ENCODE data around the gene ANKRD49.
"Not testable (repeated sequence)": the region's sequence is repeated elsewhere in the genome, so short reads cannot be mapped to it uniquely, and the experiment has no call there.

ANKRD49 gene, protein sequence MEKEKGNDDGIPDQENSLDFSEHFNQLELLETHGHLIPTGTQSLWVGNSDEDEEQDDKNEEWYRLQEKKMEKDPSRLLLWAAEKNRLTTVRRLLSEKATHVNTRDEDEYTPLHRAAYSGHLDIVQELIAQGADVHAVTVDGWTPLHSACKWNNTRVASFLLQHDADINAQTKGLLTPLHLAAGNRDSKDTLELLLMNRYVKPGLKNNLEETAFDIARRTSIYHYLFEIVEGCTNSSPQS

DNA sequence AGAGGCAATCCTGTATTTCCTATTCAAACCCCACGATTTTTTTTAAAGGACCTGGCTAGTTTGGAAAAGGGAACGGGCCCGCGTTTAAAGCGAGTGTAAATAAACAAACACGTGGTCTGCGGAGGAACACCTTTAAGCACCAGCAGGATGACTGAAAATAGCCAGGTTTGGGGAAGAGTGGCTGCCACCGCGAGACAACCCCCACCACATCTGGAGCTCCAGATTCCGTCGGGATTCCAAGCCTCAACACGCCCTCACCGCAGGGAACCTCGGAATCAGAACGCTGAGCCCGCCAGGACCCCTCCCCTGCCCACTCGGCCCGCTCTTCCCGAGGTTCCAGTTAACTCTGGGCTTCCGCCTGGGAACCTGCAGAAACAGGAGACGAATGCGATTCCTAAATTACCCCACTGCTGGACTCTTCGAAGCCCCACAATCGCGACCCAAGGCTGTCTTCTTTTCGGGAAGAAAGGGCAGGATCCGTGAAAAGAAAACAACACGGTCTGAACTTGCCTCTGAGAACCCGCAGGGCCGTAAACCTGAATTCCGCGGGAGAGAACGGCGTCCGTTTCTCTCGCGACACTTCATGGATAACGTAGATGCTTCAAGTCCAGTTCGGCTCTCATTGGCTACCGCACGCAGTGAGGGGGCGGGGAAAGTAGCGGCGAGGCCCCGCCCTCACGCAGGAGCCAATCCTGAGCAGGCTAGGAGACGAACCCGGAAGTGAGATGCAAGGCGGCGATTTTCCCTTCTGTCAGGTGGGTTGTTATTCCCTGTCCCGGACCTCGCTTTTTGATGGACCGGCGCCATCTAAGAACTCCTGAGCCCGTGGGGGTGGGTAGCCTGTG is at the start of gene ANKRD49, which contains the start of gene MRE11:
ANKRD49 (plus strand) TSS at position 704 of the 845 bp plus-strand sequence. CDS start 2,710 bp downstream, outside the sequence.
MRE11 (minus strand) TSS at position 564 of the 845 bp plus-strand sequence. CDS start 1,043 bp downstream, outside the sequence.
- DNase-seq, result peak; percentile 99

DNA sequence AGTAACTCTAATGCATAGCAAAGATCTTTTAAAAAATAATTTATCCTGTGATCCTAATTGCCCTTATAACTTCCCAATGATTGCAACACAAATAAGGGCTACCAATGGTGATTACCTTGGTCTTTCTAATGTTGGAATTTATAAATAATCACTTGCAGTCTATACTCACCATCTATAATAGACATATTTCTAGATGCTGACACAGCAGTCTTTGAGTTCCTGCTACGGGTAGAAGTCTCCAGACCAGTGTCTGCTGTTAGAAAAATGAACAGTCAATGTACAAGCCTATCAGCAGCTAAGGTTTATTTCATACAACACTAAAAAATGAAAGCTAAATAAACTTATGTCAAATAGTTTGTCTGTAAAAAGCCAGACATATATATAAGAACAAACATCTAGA is 48.1 kb upstream of the ANKRD49 start:
- no peak for DNase-seq

DNA sequence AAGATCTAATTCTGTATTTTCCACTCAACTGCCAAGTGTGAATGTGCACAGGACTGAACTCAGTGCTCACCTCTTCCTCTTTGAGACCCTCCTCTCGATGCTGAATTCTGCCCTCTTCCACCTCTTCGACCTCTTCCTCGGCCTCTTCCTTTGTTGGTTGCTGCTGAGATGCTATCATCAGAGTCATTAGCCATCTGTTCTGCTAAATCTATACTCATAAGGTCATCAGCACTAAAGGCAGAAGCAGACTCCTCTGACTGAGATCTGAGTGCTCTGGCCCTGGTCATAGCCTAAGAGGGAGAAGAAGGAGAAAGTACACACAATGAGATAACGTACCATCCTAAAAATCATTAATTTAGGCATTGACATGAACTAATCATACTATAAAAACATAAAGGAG is 46.6 kb upstream of the ANKRD49 start:
- DNase-seq, result no peak

DNA sequence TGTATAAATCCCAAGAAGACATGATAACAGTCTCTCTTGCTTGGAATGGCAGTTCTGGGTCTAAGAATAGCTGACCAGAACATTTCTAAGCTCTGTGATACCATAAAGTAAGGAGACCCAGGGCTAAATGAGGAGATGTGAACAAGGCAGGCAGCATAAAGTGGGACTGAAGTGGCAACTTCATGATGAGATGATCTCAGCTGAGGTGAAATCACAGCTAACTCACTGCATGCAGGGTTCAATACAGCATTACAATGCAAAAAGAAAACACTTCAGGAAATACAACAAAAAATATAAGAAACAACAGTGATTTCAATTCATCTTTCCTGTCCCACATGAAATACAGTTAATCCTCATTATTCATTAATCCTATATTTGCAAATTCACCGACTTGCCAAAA is 44.8 kb upstream of the ANKRD49 start:
- DNase-seq, result peak; percentile 14

DNA sequence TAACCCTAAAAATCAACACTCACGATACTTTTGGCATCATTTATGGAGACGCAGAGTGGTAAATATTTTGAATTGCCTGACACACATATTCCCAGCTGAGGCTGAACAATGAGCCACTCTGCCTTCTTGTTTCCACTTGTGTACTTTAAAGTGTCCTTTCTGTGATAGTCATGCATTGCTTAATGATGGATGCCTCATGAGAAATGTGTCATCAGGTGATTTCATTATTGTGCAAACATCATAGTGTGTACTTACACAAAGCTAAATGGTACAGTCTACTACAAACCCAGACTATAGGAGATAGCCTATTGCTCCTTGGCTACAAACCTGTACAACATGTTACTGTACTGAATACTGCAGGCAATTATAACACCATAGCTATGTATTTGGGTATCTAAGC is 44.3 kb upstream of the ANKRD49 start:
- peak; percentile 85 for DNase-seq

DNA sequence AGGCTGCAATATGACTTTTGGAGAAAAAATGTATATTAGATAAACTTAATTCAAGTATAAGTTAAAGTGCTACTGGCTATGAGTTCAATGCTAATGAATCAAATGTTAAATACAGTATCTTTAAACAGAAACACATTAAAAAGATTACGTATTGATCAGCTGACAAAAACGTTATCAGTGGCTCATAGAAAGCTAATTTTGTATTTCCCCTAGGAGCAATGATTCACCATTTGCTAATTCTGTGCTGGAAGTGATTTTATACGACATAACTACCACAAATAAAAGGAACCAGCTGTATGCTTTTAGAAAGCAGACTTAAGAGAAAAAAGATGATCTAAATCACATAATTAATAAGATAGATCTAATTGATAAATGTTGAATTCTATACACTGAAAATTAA is 43.7 kb upstream of the ANKRD49 start:
- peak; percentile 54 for DNase-seq

DNA sequence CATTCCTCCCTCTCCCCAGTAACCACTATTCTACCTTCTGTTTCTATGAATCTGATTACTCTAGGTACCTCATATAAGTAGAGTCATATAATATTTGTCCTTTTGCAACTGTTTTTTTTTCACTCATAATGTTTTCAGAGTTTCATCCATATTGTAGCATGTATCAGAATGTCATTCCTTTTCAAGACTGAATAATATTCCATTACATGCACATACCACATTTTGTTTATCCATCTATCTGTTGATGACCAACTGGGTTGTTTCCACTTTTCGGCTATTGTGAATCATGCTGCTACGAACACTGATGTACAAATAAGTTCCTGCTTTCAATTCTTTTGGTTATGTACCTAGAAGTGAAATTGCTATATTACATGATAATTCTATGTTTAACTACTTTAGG is 40.8 kb upstream of the ANKRD49 start:
- no peak for DNase-seq

DNA sequence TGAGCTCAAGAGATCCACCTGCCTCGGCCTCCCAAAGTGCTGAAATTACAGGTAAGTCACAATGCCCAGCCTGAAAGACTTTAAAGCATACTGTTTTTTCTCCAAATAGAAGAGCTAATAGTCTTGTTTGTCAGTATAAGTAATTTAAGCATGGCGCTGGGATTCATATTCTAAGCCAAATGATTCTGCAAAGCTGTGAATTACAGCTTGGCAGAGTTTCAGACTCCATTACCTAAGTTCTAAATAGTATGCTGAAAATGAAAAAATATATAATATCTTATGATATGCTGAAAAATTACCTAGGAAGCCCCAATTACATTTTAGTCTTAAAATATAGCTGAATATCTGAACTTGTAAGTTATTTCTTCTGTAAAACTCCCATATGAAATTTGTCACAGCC is 39.5 kb upstream of the ANKRD49 start:
- DNase-seq, result no peak

DNA sequence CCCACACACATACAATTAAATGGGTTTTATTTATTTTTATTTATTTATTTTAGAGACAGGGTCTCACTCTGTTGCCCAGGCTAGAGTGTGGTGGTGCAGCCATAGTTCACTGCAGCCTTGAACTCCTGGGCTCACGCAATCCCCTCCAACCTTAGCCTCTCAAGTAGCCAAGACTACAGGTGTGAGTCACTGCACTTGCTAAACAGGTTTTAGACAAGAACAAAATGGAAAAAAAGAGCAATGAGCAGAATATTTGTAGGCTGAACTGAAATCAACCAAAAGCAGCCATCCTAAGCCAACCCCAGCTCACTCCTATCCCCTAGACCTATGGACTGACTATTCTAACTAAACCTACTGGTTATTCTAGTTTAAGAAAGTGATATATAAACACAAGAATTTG is 37.9 kb upstream of the ANKRD49 start:
- no peak for DNase-seq

DNA sequence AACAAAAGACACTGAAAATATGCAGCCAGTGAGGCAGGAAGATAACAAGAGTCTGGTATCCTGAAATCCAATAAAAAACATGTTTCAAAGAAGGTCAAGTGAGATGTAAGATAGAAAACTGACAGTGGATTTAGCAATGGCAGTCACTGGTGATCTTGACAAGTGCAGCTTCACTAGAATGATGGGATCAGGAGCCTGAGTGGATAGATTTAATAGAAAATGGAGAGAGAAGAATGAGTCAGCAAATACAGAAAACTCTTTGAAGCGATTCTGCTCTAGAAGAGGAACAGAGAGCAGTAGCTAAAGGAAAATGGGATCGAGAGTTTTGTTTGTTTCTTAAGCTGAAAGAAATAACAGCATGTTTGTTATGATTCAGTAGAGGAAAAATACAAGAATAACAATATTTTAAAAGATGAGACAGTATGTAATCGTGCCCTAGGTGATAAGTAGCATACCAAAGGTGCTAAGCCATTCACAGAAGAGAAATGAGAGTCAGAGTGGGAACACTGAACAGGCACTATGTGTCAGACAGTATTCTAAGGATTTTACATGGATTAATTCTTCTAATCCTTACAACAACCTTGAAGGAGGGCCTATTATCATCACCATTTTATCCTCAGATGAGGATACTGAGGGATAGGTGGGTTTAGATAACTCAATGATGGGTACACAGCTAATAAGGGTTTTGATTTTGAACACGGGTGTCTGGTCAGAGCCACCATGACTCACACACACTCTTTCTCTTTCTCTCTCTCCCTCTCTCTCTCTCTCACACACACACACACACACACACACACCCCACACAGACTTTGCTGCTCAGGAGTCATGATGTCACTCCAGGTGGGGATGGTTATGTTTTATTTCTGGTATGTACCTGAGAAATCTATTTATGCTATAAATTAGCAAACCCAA is 36.4 kb upstream of the ANKRD49 start:
- DNase-seq, result peak; percentile 16

DNA sequence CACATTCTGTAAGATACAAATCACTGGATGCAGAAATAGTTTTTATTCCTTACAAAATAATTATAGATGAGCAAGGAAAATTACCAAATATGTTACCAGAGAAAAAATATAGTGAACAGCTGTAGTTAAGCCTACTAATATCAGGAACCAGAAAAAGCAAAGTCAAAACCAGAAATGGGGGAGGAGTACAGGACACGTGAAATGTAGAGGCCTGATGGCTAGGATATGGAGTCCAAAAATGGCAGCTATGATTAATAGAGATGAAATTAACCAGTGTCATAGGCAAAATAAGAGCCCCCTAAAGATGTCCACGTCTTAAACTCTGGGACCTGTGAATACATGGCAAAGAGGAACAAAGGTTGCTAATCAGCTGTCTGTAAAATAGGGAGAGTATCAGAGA is 34.2 kb upstream of the ANKRD49 start:
- DNase-seq, result no peak

DNA sequence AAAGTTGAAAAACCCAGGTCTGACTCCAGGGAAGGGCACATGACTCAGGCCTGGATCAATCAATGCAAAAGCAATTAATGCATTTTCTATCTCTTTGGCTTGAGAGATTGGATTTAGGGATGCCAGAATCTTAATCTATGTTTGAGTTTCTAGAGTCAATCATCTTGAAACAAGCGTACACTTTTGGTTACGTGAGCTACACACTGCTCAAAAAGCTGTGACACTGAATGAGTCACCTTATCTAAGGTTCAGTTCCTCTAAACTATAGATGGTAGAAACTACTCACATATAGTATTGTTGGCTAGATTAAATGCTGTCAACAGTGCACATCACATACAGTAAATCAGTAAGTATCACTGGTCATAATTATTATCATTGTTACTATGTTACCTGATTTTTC is 24.4 kb upstream of the ANKRD49 start:
- peak; percentile 46 for DNase-seq

DNA sequence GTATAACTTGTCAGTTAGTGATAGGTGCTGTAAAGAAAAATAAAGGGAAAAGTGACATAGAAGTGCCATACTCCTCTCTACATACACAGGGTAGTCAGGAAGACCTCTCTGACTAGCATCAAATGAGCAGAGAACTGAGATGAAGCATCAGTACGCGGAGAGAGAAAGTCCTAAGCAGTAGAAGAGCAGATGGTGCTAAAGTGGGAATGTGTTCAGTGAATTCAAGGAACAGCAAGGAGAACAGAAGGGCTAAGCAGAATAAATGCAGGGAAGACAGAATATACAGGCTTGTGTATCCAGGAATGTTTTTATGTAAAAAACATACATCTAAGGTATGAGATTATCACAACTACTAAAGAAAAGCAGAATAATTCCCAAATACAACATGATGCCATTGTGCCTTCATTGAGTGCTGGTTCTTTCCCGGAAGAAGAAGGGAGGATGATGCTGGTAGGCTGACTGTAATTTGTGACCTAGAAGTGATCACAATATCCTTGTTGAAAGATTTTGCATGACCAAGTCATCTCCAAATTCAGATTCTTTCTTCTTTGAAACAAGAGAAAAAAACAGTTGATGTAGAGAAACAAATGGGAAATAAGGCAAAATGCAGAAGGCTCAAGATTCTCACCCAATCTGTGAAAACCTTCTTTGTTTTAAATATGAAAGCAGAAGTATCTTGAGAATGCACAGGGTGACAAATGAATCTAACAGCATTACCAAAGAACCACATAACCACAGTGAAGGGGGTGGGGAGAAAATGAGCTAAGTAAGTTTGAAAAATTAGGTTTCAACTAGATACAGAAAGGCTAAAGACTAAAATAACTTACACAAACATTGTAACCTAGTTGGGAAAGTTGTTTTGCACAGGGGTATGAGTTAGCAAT is 20.6 kb upstream of the ANKRD49 start:
- DNase-seq, result peak; percentile 86

DNA sequence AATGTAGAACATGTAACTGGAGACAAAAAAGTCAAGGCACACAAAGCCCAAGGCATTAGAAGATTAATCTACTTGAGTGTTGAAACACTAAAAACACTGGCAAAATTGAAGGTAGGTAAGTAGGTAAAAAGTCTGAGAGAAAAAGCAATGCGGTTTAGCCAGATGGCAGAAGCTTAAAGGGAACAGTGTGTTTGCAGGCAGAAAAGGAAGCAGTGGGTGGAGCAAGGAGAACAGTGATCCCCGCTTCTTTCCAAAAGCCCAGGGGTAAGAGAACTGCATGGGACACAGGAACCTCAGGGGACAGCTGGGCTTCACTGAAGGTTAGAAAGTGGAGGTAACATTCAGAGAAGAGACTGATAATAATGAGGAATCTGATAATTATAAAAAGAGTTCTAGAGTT is 16.2 kb upstream of the ANKRD49 start:
- peak; percentile 13 for DNase-seq

DNA sequence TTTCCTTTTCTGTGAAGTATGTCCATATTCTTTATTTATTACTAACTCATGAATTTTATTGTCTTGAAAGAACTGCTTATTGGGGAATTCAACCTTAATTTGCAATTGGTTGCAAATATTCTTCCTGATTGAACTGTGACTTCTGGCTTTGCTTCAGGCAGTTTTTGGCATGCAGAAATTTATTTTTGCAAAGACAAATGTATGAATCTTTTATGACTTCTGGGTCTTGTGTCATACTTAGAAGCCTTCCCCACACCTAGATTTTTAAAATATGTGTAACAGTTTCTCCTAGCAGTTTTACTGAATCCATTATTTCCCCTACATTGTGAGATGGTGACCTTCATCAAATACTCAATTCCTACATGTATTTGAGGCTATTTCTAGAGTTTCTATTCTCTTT is 12.4 kb upstream of the ANKRD49 start:
- no peak for DNase-seq

DNA sequence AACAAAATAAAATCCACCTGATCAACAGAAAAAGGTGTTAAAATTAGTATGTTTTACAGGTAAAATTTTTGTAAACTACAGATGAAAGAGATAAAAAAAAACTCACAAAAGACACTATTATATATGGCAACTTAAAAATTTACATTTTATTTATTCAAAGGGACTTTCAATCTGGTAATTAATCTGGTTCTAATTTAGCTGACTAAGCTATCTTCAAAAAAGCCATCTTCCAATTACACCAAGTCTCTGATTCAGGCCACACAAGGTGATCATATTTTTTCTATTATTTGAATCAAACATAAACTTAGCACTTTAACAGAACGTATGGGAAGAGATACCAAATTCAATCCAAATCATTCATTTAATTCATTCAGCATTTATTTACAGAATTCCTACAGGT is 7.7 kb upstream of the ANKRD49 start:
- DNase-seq, result no peak

DNA sequence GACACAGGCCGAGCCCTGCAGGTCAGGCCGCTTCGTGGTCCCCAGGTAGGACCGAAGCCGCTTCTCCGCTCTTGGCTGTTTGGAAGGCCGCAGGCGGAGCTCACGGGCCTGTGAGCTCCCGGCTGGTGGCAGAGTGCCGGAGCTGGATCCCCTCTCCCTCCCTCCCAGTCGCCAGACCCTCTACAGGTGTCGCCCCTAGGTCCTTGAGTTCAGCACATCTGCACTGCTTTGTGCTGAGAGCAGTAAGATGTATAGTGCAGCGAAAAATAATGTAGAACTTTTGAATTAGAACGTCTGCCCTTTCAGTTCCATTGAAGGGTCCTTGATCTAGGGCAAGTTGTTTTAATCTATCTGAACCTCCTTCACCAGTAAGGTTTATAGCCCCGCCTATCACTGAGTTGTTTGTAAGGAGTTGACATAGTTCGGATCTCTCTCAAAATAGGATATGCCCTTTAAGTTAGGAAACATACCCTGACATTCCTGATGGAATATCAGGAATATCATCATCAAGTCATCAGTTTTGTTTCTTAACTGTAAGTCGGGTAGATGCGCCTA is 419 bp downstream of the ANKRD49 start:
- no peak for DNase-seq

DNA sequence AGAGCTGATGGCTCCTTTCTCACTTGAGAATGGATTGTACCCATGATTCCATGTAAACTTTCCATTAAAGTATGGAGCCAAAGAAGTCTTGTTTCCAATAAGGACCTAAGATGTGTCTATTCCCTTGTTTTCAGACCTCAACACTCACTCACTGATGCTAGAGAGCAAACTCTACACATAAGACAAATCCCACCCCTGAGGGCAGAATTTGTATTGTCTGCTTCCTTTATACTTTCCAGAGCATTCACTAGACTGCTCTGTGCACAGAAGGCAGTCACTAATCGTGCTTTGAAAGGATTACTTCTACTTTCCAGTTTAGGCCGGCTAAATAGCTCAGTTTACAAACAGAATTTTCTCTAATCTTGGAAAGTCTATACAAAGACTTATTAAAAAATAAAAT is 6.4 kb downstream of the ANKRD49 start:
- no peak for DNase-seq

DNA sequence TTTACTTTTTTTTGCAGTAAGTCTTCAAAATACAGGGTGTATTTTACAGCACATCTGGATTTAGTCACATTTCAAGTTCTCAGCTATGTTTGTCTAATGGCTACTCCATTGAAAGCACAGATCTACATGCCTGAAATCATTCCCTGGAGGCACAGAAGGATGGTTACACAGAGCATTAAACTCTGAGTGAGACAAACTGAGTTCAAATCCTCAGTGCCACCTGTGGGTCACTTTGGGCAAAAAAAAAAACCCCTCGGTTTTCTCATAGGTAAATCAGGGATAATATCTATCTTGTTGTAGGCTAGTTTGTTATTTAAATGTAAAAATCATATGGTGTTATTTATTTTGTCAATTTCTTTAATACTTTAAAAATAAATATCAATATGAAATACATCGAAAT is 7.7 kb downstream of the ANKRD49 start:
- no peak for DNase-seq

DNA sequence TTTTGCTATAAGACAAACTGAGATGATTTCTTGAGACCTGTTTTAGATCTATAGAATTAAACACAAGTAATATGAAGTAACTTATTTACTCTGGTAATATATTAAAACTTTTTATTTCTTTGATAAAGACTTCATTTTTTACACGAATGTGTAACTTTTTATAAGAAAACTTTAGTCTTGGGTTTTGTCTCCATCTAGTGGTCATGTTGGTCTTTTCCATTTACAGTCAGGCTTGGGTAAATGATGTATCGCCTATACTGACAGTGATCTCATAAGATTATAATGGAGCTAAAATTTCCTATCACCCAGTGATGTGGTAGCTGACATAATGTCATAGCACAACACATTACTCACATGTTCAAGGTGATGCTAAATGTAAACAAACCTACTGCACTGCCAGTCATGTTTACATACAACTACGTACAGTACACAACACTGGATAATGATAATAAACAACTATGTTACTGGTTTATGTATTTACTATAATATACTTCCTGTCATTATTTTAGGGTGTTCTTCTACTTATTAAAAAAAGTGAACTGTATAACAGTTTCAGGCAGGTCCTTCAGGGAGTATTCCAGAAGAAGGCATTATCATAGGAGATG is 11.0 kb downstream of the ANKRD49 start:
- DNase-seq, result peak; percentile 70

DNA sequence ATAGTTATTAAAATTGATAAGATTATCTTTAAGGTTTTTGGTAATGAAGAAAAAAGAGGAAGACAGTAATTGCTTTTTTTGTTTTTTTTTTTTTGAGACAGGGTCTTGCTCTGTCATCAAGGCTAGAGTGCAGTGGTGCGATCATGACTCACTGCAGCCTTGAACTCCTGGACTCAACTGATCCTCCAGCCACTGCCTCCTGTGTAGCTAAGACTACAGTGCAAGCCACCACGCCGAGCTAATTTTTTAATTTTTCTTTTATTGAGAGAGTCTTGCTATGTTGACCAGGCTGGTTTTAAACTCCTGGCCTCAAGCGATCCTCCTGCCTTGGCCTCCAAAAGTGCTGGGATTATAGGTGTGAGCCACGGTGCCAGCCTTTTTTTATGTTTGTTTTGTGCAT is 12.7 kb downstream of the ANKRD49 start:
- not testable (repeated sequence) for DNase-seq

All from inflammatory macrophage treated with lipopolysaccharide for 4 hours (primary cell).